ENCODE results near the gene TOR3A. TPM values are rescaled to one million over a fixed set of nuclear protein-coding genes. Genes with fewer than 3 reads are reported as not detected.

The TOR3A gene
- total and polyA plus RNA-seq, 2 of the 13 experiments (the other 11 are each of a cell fraction or from before 2014, with no cell fraction given), result 14.7 to 28.4 TPM

DNA sequence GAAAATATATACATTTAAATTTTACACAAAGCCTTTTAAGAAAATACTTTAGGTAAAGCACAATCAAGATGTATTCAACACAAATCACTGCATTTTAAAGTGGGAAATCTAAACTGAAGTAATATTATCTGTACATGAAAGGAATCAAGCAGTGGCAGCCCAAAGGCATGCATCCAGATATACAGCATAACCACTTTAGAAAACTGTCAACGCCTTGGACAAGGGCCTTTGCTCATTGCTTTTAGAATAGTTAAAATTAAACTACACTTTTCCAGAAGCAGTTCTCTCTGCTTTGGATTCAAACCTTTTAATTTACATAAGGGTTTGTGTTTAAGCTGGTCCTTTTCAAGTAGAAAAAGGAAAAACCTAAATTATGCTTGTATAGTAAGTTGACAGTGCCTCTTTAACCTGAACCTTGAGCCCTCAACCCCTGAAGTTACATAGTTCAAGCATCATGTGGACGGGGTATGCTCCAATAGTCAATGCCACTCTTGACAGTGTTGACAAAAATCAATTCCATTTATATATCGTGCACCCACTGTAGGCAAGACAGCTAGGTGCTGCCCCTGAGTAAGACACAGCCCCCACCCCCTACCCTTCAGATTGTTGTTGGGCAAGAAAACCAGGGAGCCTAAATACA is 22.9 kb downstream of the TOR3A start:
- no peaks in the 10 kb centered on the region for H4K20me1 ChIP-seq (ENCODE audit: insufficient read depth, low read length)
- in situ Hi-C loops (cut with HindIII; ENCODE audit: extremely low pct_ligation_motif_present, low pct_unique_long_range_greater_than_20kb) (no loop called here), intact Hi-C loops (cut with micrococcal nuclease; ENCODE audit: unreplicated experiment) (loop anchor here (1.0 to 5.0 kb wide), 2 partner anchors 22 to 88 kb away; partner anchors contain the start of gene TOR3A)
- peak overlapping the region; percentile 64 for H3K4me2 ChIP-seq (ENCODE audit: low read depth, low read length)
- POLR2A ChIA-PET, result interaction anchor here (0.5 to 4.0 kb wide), 3 partner anchors 13 to 900 kb away, joined by 3 to 20 read pairs (median 6); partner anchors contain the start of gene TOR3A
- ATAC-seq (peak; percentile 94), FAIRE-seq (peak; percentile 83), DNase-seq (ENCODE audit: low spot score) (peak; percentile 79)
- H3K4me1 ChIP-seq (ENCODE audit: insufficient read depth, low read length), result peaks cover 61% of the 10 kb centered on the region
- H3K36me3 ChIP-seq (replicated peaks in 1 of 2; ENCODE audit: control insufficient read depth in 1 of 2, insufficient read depth in 2 of 2, low read length in 2 of 2), result peaks cover 12 to 31% of the 10 kb centered on the region in 2 experiments
- no peak overlapping the region for H2AFZ ChIP-seq (ENCODE audit: low read length)
- H3K9ac ChIP-seq (ENCODE audit: insufficient read depth, low read depth, low read length), result peak overlapping the region; percentile 10; the same call in 1 of the 2 replicates
- H3K79me2 ChIP-seq (ENCODE audit: insufficient read depth, low read length), result no peaks in the 10 kb centered on the region
- peak overlapping the region; percentile 66 for H3K27ac ChIP-seq (ENCODE audit: extremely low read length, insufficient read depth, low read length)
- H3K4me3 ChIP-seq (replicated peaks in 1 of 3; ENCODE audit: insufficient read depth in 1 of 3, low read depth in 2 of 3, low read length in 3 of 3), result no peak overlapping the region; a peak in 1 of 6 replicates
- 0% methylated on average over 3 of the region's 3 CpGs for WGBS (ENCODE audit: low lambda C conversion rate)
- CTCF ChIA-PET (ENCODE audit: low intra/inter-chr PET ratio, low total read pairs), result interaction anchor here (0.8 to 1.1 kb wide), 2 partner anchors 89 to 265 kb away, joined by 3 read pairs; no protein-coding TSS in a partner anchor
- no peaks in the 10 kb centered on the region for H3K27me3 ChIP-seq (ENCODE audit: control insufficient read depth in 1 of 2, insufficient read depth in 2 of 2, low read length in 2 of 2)
- H3K9me3 ChIP-seq (ENCODE audit: low read length), result no peaks in the 10 kb centered on the region
- BruUV-seq (replicated peaks), result no TSS peak
- TF ChIP-seq MBNL3 (CRISPR knock-in tag; conservative IDR thresholded peaks at IDR 0.05) (no peak), RCOR2 (CRISPR knock-in tag; IDR thresholded peaks at IDR 0.05) (peak; percentile 86), NCOR1 (IDR thresholded peaks at IDR 0.05; ENCODE audit: borderline replicate concordance, low read length) (peak; percentile 88; the same call in 1 of the 2 replicates), ZBTB14 (CRISPR knock-in tag; IDR thresholded peaks at IDR 0.05) (no peak), ZNF180 (CRISPR knock-in tag; IDR thresholded peaks at IDR 0.05; ENCODE audit: borderline replicate concordance, low read depth) (no peak), TFDP2 (CRISPR knock-in tag; IDR thresholded peaks at IDR 0.05) (no peak), USF2 (IDR thresholded peaks at IDR 0.05; ENCODE audit: low read depth, low read length) (peak; percentile 21; the same call in 1 of the 2 replicates), USF2 (CRISPR knock-in tag; IDR thresholded peaks at IDR 0.05; ENCODE audit: borderline replicate concordance) (no peak; the same call in 1 of the 2 replicates), ZNF770 (CRISPR knock-in tag; IDR thresholded peaks at IDR 0.05) (0 out of 2 replicates have a peak, but pooled peaks have one; percentile 44), AGO1 (IDR thresholded peaks at IDR 0.05; ENCODE audit: low read depth, low read length, poor library complexity, severe bottlenecking) (no peak), CENPX (CRISPR knock-in tag; IDR thresholded peaks at IDR 0.05) (no peak), CENPT (CRISPR knock-in tag; IDR thresholded peaks at IDR 0.05; ENCODE audit: low read depth) (no peak), GLMP (CRISPR knock-in tag; IDR thresholded peaks at IDR 0.05; ENCODE audit: borderline replicate concordance) (no peak)

All from HepG2 (cell line).